GM12874 (cell line): ENCODE results near the gene NPHP3.

Experiments used
- TF ChIP-seq, protein P1 (sequence below): IDR thresholded peaks from 2 replicates; pipeline ENCODE4 v1.5.1; 2011; ENCODE audit warnings: low read depth, mild to moderate bottlenecking, control low read depth, low read length, moderate library complexity; ENCODE audit not compliant: insufficient read depth

Gene NPHP3

DNA sequence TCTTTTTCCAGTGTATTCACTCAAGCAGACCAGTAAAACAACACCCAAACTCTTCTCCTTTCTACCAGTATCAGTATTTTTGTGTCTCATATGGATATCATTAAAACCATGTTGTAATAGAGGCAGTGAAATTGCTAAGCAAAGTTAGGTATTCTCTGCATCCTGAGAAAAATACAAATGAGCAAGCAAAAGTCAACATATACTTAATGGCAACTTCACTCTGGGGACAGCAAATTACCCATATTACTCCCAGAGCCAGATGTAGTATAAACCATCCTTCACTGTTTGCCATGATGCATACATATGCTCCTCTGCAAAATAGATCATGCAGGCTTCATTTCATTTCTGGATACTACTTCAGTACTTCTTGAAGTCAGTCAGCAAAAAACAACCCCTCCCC lies 40.0 kb downstream of the NPHP3 start:
- TF ChIP-seq, protein P1, sequence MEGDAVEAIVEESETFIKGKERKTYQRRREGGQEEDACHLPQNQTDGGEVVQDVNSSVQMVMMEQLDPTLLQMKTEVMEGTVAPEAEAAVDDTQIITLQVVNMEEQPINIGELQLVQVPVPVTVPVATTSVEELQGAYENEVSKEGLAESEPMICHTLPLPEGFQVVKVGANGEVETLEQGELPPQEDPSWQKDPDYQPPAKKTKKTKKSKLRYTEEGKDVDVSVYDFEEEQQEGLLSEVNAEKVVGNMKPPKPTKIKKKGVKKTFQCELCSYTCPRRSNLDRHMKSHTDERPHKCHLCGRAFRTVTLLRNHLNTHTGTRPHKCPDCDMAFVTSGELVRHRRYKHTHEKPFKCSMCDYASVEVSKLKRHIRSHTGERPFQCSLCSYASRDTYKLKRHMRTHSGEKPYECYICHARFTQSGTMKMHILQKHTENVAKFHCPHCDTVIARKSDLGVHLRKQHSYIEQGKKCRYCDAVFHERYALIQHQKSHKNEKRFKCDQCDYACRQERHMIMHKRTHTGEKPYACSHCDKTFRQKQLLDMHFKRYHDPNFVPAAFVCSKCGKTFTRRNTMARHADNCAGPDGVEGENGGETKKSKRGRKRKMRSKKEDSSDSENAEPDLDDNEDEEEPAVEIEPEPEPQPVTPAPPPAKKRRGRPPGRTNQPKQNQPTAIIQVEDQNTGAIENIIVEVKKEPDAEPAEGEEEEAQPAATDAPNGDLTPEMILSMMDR: no peak

DNA sequence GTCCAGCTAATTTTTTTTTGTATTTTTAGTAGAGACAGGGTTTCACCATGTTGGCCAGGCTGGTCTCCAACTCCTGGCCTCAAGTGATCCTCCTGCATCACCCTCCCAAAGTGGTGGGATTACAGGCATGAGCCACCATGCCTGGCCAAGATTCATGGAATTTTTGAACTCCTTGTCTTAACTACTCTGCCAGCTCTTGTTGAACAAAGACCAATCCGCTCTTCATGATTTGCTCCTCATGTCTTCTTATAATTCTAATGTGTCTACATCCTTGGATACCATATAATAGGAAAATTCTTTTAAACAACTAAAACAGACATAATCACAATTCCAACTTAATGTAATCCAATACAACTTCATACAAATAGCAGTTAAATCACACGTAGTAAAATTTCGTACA lies 40.8 kb downstream of the NPHP3 start:
- TF ChIP-seq, protein P1: no peak

DNA sequence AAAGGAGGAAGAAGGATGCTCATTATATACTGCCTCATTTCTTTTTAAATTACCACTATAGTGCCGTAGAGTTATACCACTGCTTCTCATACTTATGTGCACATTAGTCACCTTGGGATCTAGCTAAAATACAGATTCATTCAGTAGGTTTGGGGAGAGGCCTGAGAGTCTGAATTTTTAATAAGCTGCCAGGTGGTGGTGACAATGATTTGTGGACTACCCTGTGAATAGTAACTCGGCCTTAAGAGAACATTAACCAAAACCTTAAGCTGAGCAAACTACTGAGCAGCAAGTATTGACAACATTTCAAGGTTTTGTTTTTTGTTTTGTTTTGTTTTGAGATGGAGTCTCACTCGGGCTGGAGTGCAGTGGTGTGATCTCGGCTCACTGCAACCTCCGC lies 42.3 kb downstream of the NPHP3 start:
- TF ChIP-seq, protein P1: no peak

DNA sequence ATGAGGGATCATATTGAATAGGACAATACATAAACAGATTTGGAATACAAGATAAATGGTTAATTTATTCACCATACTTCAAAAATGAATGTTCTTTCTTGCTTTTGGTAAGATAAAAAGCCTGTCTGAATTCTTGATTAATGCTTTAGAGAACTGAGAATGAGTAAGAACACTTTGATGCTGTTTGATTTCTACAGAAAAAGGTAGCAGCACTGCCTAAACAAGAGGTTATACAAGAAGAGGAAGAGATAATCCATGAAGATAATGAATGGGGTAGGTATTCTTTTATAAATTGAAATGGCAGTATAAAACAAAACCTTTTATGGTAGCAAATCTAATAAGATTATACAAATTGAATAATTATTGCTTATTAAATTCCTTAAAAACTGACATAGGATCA lies 46.8 kb downstream of the NPHP3 start:
- TF ChIP-seq, protein P1: no peak

DNA sequence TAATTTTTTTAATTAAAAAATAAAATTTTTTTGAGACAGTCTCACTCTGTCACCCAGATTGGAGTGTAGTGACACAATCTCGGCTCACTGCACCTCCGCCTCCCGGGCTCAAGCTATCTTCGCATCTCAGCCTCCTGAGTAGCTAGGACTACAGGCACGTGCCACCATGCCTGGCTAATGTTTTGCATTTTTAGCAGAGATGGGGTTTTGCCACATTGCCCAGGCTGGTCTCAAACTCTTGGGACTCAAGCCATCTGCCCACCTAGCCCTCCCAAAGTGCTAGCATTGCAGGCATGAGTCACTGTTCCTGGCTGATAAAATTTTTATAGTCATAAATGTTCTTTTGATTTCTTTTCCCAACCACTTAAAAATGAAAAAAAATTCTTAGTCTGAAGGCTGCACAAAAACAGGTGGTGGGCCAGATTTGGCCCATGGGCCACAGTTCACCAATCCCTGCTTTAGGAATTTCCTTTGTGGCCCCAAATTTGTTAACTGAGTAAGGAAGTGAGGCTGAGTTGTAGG lies 52.9 kb downstream of the NPHP3 start:
- TF ChIP-seq, protein P1: no peak

DNA sequence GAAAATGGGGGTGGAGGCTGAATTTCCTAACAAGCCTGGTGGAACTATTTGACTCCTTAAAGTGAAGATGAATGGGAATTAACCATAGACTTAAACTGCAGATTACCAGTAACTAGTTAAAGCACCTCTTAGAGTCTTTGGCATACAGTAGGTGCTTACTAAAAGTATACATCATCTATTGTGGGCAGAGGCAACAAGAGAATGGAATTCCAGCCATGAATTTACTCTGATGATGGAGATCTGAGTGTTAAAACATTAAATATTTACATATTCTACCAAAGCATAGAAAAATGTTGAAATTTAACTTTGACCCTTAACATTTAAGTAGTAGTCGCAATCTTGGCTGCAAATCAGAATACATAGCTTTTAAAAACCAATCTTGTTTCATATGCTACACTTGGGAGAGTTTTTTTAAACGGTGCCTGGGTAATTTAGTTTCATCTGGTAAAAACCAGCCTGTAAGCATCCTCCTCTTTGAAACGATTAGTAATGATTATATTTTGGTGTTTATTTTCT lies 56.9 kb downstream of the NPHP3 start:
- TF ChIP-seq, protein P1: no peak

DNA sequence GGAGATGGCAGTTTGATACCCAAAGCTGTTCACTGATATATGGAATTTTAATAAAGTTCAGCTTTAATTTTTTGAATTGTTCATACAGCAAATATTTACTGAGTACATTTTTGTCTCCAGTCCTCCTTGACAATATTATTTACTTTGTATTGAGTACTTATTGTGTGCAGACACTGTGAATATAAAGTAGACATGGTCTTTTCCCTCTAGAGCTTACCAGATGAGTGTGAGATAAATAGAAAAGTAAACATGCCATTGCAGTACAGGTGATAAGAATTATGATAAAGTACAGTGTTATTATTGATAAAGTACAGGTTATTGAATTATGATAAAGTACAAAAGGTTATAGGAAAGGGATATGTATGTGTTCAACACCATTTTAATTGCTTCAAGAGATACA lies 60.0 kb downstream of the NPHP3 start:
- TF ChIP-seq, protein P1: no peak
